D341Med (cell line): ENCODE results near the gene WWOX.

Experiments
- DNase-seq: peaks from one replicate; pipeline ENCODE4 v3.0.0; 2012; ENCODE audit warnings: low spot score

Gene WWOX

GRCh38 chr16:78768718-78769117 lies 669.3 kb downstream of the WWOX start:
- no peak for DNase-seq

GRCh38 chr16:78770353-78771091 lies 671.1 kb downstream of the WWOX start:
- peak; percentile 88 for DNase-seq

- no peak for DNase-seq
Measured at GRCh38 chr16:78773291-78773702, 673.8 kb downstream of the WWOX start.

GRCh38 chr16:78773706-78774105 lies 674.3 kb downstream of the WWOX start:
- DNase-seq, result no peak

- no peak for DNase-seq
Measured at GRCh38 chr16:78775161-78775561, 675.7 kb downstream of the WWOX start.

GRCh38 chr16:78778101-78779004 lies 678.9 kb downstream of the WWOX start:
- DNase-seq, result no peak

- no peak for DNase-seq
Measured at GRCh38 chr16:78780808-78781207, 681.4 kb downstream of the WWOX start.

GRCh38 chr16:78782572-78782971 lies 683.1 kb downstream of the WWOX start:
- no peak for DNase-seq

GRCh38 chr16:78783570-78784079 lies 684.2 kb downstream of the WWOX start:
- DNase-seq, result no peak

- no peak for DNase-seq
Measured at GRCh38 chr16:78784771-78785170, 685.3 kb downstream of the WWOX start.

- DNase-seq, result no peak
Measured at GRCh38 chr16:78785218-78785617, 685.8 kb downstream of the WWOX start.

- no peak for DNase-seq
Measured at GRCh38 chr16:78786635-78787034, 687.2 kb downstream of the WWOX start.

GRCh38 chr16:78788276-78788675 lies 688.8 kb downstream of the WWOX start:
- no peak for DNase-seq

- no peak for DNase-seq
Measured at GRCh38 chr16:78788696-78789095, 689.2 kb downstream of the WWOX start.

- DNase-seq, result no peak
Measured at GRCh38 chr16:78789561-78789960, 690.1 kb downstream of the WWOX start.

GRCh38 chr16:78791011-78791410 lies 691.6 kb downstream of the WWOX start:
- no peak for DNase-seq

- DNase-seq, result no peak
Measured at GRCh38 chr16:78791926-78792325, 692.5 kb downstream of the WWOX start.

GRCh38 chr16:78792952-78793351 lies 693.5 kb downstream of the WWOX start:
- no peak for DNase-seq

GRCh38 chr16:78794581-78795250 lies 695.3 kb downstream of the WWOX start:
- no peak for DNase-seq

- no peak for DNase-seq
Measured at GRCh38 chr16:78795433-78795832, 696.0 kb downstream of the WWOX start.

GRCh38 chr16:78796221-78796866 lies 696.9 kb downstream of the WWOX start:
- peak; percentile 50 for DNase-seq

- no peak for DNase-seq
Measured at GRCh38 chr16:78799429-78799828, 700.0 kb downstream of the WWOX start.
